Endothelial cell of umbilical vein (primary cell): ENCODE measurements around the gene WIF1.

ENCODE experiments used
- CTCF ChIP-seq, 2 donors: IDR thresholded peaks; 1 replicate in 1 of 2; 2 replicates in 1 of 2; pipeline ENCODE4 v1.5.1; 2011; ENCODE audit warnings: low read length in 2 of 2, mild to moderate bottlenecking in 2 of 2, moderate library complexity in 2 of 2, control low read depth in 1 of 2, inconsistent platforms in 1 of 2, low read depth in 1 of 2; ENCODE audit not compliant: insufficient read depth in 1 of 2; ENCODE audit errors: extremely low read depth in 1 of 2
- EZH2 ChIP-seq: IDR thresholded peaks from 2 replicates; pipeline ENCODE4 v1.6.1; 2012; ENCODE audit warnings: borderline replicate concordance, low read depth, mild to moderate bottlenecking, moderate library complexity, low read length, inconsistent platforms; ENCODE audit not compliant: severe bottlenecking
- FOS ChIP-seq: IDR thresholded peaks from 2 replicates; pipeline ENCODE4 v1.6.1; 2011; ENCODE audit warnings: mild to moderate bottlenecking, low read length, moderate library complexity, borderline replicate concordance; ENCODE audit not compliant: insufficient read depth
- GATA2 ChIP-seq: IDR thresholded peaks from 2 replicates; pipeline ENCODE4 v1.7.0; 2011; ENCODE audit warnings: low read depth, mild to moderate bottlenecking, moderate library complexity, mixed read lengths, low read length; ENCODE audit not compliant: insufficient read length, insufficient read depth
- POLR2A ChIP-seq: IDR thresholded peaks from 2 replicates; pipeline ENCODE4 v1.6.1; 2012; ENCODE audit warnings: low read depth, mild to moderate bottlenecking, control low read depth, low read length
- POLR2AphosphoS5 ChIP-seq: IDR thresholded peaks from 2 replicates; pipeline ENCODE4 v1.6.1; 2012; ENCODE audit warnings: low read depth, mild to moderate bottlenecking, control low read depth, low read length, moderate library complexity; ENCODE audit not compliant: insufficient read depth

- TF ChIP-seq POLR2A, result no peak
- TF ChIP-seq GATA2, result no peak
- no peak for TF ChIP-seq FOS
- TF ChIP-seq CTCF (IDR thresholded peaks at IDR 0.05; ENCODE audit: extremely low read depth in 1 of 2, insufficient read depth in 1 of 2, low read depth in 1 of 2, low read length in 2 of 2), result no peak
- TF ChIP-seq EZH2, result no peak
- TF ChIP-seq POLR2AphosphoS5, result no peak
Observed at GRCh38 chr12:65004270-65004669, 116.8 kb downstream of the WIF1 start.
